NCI-H1694 treated with DMSO at 0.1 percent for 48 hours (cell line): Measurements from ENCODE around the gene SLF1.

Source experiments
- DNase-seq: peaks from one replicate; lab custom pipeline; 2025; lab: John Stamatoyannopoulos, UW

Gene SLF1

DNA sequence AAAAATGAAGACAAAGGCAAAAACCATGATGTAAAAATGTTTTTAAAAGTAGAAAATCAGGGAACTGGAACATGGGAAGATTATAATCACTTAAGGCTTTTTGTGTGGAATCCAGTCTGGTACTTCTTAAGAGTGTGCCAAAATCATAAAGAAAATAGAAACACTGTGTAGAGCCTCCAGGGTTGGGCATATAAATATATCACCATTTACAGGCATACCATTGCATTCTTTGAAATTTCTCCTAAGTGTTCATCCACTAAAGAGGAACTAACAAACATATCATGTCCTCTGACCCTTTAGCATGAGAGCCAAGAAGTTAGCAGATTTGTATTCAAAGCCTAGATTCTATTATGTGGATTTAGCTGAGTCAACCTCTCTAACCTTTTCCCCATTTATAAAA is 93.3 kb downstream of the SLF1 start:
- no peak for DNase-seq

DNA sequence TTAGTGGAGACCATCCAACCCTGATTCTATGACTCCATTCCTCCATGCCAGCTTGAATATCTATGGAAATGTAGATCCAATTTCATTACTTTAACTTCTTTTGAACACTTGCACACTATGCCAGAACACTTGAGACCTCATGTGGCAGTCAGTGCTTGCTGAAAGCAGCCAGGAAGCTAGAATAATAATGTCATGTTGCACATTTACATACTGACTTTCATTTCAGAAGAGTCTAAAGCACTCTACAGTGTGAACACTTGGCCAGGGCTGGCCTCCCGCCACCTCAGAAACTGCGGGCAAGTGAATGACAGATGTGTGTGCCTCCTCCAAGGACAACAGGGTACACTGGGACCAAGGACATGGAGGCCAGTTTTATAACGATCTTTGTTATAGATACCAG is 97.3 kb downstream of the SLF1 start:
- DNase-seq, result no peak

DNA sequence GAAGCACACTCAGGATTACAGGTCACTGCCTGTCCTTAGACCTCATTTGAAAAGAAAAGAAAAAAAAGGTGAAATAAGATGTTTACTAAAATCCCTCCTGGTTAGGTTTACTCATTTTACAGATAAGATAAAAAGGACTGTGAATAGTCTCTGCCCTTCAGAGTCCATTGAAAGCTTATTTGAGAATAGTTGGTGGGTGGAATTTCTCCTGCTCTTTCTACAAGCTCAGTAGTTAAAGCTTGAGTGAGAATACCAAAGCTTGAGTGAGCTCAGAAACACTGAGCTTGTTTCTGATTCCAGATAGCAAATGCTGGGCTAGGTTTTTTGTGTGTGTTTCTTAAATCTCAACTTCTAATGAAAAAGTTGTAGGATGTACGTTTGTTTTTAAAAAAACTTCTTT is 106.7 kb downstream of the SLF1 start:
- DNase-seq, result no peak

DNA sequence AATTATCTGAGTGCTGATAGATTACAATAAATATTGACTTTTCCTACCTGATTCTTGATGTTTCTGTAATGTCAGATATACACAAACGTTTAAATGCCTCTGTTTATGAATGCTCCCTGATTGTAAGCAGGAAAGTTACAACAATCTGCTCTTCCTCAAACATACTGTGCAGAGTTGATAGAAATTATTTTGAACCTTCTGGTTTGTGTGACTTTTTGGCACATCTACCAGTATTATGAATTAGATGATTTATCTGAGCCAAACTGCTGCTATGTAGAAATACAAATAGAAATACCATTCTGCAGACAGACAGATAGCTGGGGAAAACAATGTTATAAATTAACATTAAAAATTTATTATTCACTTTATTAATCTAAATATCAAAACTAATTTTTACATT is 113.0 kb downstream of the SLF1 start:
- DNase-seq, result no peak

DNA sequence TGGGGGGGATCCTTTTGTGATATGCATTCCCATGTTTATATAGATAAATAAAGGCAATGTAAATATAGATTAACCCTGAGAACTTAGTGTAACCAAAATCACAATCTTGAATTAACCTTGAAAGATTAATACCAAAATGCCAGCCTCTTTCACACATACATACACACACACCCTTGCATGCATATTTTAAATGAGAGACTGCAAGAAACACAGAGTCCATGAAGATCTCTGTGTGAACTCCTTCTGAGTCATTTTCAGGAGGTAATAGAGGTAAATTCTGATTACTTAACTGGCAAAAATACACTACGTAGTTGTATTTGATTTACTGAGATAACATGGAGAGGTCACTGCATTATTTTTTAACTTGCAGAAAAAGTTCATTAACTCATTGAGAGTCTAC is 118.0 kb downstream of the SLF1 start:
- DNase-seq, result no peak

DNA sequence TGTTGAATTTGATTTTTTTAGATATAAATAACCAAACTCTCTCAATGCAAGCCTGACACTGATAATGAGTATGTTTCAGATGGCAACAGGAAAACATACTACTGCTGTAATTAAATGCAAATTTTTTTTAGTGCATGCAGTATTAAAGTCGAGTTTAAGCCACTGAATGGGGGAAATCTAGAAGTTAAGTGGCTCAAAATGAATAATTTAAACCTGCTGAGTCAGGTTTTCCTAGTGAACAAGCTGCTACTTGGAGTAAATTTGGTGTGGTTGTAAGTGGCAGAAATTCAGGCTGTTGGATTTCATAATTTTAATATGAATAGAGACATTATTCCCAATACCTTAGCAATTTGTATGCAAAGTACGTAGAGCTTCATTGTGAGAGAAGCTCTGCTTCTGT is 121.8 kb downstream of the SLF1 start:
- DNase-seq, result no peak

DNA sequence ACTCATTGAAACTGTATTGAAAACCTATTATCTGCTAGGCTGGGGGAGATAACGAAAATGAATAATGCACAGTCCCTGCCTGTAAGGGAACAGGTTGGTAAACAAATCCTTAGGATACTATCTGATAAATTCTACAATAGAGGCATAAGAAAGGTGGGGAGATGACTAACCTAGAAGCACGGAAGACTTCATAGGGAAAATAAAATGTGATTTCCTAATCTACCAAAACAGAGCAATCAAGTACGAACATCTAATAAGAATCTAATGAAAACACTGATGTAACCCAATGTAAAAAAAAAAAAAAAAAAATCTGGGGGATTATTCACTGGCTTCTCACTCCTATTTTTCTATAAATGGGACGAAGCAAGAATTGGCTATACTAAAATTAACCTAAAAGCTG is 124.4 kb downstream of the SLF1 start:
- no peak for DNase-seq

DNA sequence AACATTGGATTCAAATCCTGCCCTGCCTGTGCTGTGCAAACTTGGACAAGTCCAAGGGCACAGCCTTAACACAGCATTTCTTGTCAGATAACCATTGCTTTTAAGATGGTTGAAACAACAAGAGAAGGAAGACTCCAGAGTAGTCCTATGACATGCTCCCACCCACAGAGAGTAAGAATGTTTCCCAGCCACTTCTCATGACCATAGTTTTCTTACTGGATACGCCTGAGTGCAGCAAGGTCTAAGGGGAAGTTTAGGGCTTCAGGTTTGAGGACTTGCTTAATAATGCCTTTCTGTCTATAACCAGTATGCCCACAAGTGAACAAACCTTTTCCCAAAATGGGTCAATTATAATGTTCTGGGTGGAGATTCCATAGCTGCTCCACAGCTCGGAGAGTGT is 126.4 kb downstream of the SLF1 start:
- no peak for DNase-seq

DNA sequence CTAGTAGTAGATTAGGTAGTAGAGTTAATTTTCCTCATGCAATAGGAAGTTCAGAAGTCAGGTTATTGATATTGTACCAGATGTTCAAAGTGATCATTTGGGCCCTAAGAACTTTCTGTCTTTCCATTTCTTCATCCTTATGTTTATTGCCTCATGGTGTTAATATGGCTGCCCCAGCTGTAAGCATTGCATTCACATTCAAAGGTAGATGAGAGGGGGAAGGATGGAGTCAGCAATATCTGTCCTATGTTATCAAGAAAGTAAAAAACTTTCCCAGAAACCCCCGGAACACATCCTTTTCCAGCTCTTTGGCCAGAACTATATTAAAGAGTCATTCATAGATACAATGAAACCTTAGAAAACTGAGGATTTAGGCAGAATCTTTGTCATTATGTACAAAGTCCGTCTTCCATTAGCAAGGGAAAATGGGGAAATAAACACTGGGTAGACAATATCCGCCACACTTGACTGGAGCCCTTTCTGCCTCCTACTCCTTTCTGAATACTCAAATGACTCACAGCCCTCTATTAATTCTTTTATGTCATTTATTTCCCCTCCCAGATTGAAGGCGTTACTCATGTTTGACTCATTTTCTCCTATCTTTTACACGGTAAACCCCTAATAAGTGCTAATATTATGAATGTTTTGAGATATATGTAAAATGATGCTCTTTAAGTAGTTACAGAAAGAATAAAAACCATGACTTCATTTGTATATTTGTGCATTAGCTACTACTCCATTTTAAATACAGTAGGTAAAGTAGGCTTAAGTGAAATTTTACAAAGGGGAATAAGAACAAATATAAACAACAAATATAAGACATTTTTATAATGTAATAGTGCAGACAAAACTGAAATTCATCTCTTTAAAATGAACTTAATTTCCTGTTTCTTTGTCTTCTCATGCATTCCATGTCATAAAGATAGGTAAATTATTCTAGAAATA is 127.6 kb downstream of the SLF1 start:
- DNase-seq, result no peak

DNA sequence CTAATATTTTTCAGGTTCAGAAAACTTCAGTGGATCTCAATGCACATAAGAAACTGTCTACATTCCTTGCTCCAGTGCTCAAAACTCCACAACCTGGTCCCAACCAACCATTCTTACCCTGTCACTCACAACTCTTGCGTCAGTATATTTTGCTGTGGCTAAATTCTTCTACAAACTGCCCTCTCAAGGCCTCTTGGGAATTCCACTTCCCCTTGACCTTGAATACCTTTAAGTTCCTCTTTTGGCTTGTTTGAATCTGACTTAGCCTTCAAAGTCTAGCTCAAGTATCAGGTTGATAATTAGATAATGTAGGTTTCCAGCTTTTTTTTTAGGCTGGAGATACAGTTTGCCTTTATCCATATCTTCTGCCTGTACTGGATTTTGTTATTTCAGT is 128.3 kb downstream of the SLF1 start:
- DNase-seq, result no peak
